Stimulated activated CD4-positive, alpha-beta T cell treated with anti-CD3 and anti-CD28 coated beads, Interleukin-1b, Interleukin-23, amount 100 ng/mL, for 1 hour (primary cell): ENCODE measurements around the gene YY1AP1.
"Not testable (repeated sequence)": the region's sequence is repeated elsewhere in the genome, so short reads cannot be mapped to it uniquely, and the experiment has no call there.

ENCODE experiments used
- DNase-seq, 2 donors: peaks; one replicate each; pipeline ENCODE4 v3.0.0-alpha.2; 2020; ENCODE audit warnings: low read depth in 2 of 2

Gene YY1AP1

DNA sequence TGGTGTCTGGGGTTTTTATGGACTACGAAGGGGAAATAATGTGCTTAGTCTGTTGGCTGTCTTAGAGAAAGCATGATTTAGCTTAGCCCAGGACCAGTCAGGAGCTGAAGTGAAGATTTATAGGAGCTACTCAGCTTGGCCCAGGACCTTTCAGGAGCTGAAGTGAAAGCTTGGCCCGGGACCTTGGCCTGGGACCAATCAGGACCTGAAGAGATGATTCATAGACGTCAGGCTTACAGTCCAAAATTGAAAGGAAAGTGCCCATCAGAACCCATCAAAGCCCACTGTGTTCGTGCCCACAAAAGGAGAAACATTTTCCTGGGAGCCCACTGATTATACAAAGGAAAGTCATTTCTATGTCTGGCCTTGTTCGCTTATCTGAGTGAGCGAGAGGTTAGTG, 42.9 kb downstream of the YY1AP1 start:
- DNase-seq: no peak

- DNase-seq: no peak
Measured at GRCh38 chr1:155645034-155645598, 43.5 kb downstream of the YY1AP1 start.

- no peak for DNase-seq
Measured at GRCh38 chr1:155643230-155643629, 45.3 kb downstream of the YY1AP1 start.

- DNase-seq: not testable (repeated sequence)
Measured at GRCh38 chr1:155642559-155643180, 45.9 kb downstream of the YY1AP1 start.

DNA sequence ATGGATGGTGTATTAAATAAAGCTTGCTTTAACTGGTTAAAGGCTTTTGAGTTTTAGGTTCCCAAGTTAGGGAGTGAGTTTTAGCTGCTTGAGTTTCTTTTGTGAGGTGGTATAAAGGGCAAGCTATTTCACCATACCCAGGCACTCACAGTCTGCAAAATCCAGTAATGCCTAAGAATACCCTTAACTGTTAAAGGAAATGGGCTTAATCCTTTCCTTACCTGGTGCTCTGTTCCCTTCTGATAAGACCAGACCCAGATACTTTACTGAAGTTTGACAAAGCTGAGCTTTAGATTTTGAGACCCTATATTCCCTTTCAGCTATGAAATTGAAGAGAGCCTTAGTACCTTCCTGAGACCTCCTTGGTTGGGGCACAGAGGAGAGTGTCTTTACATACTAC, 48.2 kb downstream of the YY1AP1 start:
- no peak for DNase-seq

- DNase-seq: no peak
Measured at GRCh38 chr1:155636397-155637153, 52.0 kb downstream of the YY1AP1 start.

DNA sequence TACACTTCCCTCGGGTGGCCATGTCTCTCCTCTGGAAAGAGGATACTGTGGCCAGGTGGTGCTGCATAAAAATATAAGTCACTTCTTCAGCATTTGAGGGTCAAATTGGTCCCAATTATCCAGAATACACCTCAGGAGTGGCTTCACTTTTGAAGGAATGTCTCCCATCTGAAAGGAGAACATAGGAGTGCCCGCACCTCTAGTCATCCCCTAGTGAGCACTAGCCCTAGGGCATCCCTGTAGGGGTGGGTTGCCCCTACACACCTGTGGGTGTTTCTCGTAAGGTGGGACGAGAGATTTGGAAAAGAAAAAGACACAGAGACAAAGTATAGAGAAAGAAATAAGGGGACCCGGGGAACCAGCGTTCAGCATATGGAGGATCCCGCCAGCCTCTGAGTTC, 62.1 kb downstream of the YY1AP1 start:
- DNase-seq: not testable (repeated sequence)

DNA sequence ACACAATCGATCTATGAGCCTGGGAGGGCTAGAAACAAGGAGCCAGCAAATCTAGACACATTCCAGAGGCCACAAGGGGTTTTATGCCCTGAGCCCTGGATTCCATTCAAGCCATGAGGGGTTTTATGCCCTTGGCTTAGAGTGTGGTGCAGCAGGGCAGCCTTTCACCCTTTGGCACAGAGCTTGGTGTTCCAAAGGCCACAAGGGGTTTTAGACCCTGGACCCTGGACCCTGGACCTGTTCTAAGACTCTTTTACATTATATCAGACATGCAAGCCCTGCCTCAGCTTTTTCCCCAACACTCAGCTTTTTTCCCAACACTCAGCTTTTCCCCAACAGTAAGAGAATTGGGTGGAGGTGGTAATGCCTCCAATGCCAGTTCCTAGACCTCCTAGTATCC, 65.2 kb downstream of the YY1AP1 start:
- DNase-seq: no peak

DNA sequence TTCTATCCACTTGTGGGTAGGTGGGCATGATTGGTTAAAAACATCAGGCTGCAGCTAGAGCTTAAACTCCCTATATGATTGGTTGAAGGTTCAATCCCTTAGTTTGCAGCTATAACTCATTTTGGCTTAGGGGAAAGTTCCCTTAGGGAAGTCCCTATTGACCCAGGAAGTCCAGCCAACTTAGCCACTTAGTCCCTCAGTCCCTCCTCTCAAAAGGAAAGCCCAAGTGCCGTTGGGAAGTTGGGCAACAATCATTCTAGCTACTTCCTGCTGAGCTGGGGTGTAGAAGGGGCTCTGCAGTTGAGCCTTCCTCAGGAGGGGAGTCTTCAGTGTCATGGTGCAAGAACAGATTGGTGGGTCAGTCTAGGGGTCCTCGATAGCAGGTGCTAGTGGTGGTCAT, 66.4 kb downstream of the YY1AP1 start:
- DNase-seq: no peak

- not testable (repeated sequence) for DNase-seq
Measured at GRCh38 chr1:155613226-155613625, 75.3 kb downstream of the YY1AP1 start.

GRCh38 chr1:155610257-155610647, 78.3 kb downstream of the YY1AP1 start:
- not testable (repeated sequence) for DNase-seq

GRCh38 chr1:155609515-155610256, 78.9 kb downstream of the YY1AP1 start, which contains the start of gene MSTO1:
MSTO1 (plus strand) TSS chr1:155610218; CDS start chr1:155610249, 31 bp downstream.
- peak; percentile 83 to 97 for DNase-seq
